Fibroblast of lung (primary cell): ENCODE results near the gene KLF16.

Experiments used
- EZH2 ChIP-seq: IDR thresholded peaks from 2 replicates; pipeline ENCODE4 v1.5.1; 2012; ENCODE audit warnings: low read length, control low read depth, mild to moderate bottlenecking; ENCODE audit errors: missing control alignments
- TF ChIP-seq, protein P1 (sequence below), 2 donors: IDR thresholded peaks in 1 of 2; conservative IDR thresholded peaks in 1 of 2; 1 replicate in 1 of 2; 2 replicates in 1 of 2; pipeline ENCODE4 v1.5.1; 2011 to 2012; ENCODE audit warnings: low read length in 2 of 2, control low read depth in 1 of 2, inconsistent platforms in 1 of 2, low read depth in 1 of 2, mild to moderate bottlenecking in 1 of 2

DNA sequence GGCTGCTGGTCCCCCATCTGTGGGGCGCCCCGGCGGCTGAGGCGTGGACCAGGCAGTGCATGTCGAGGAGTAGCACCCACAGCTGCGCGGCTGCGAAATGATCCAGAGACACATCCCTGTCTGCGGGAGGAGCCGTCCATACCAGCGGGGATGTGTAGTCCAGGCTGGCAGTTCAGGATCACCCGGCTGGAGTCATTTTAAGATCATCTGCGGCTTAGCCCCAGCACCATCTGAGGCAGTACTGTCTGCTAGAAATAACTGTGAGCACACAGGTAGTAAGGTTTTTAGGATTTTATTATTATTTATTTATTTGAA lies 44.9 kb upstream of the KLF16 start:
- TF ChIP-seq, protein P1, sequence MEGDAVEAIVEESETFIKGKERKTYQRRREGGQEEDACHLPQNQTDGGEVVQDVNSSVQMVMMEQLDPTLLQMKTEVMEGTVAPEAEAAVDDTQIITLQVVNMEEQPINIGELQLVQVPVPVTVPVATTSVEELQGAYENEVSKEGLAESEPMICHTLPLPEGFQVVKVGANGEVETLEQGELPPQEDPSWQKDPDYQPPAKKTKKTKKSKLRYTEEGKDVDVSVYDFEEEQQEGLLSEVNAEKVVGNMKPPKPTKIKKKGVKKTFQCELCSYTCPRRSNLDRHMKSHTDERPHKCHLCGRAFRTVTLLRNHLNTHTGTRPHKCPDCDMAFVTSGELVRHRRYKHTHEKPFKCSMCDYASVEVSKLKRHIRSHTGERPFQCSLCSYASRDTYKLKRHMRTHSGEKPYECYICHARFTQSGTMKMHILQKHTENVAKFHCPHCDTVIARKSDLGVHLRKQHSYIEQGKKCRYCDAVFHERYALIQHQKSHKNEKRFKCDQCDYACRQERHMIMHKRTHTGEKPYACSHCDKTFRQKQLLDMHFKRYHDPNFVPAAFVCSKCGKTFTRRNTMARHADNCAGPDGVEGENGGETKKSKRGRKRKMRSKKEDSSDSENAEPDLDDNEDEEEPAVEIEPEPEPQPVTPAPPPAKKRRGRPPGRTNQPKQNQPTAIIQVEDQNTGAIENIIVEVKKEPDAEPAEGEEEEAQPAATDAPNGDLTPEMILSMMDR (conservative IDR thresholded peaks at IDR 0.05 in 1 of 2, IDR thresholded peaks at IDR 0.05 in 1 of 2; ENCODE audit: low read depth in 1 of 2, low read length in 2 of 2), result no peak
- no peak for TF ChIP-seq EZH2
